Esophagus muscularis mucosa (tissue), 4 donors: Measurements from ENCODE around the gene NFAT5. TPM values are rescaled to one million over a fixed set of nuclear protein-coding genes. Genes with fewer than 3 reads are reported as not detected.
A peak's percentile ranks its signal among the peaks of the same experiment; 100 is the strongest.
"Not testable (repeated sequence)": the region's sequence is repeated elsewhere in the genome, so short reads cannot be mapped to it uniquely, and the experiment has no call there.

ENCODE experiments used
- DNase-seq: peaks from one replicate; pipeline ENCODE4 v3.0.0-alpha.2; 2017; ENCODE audit errors: extremely low spot score
- H3K27ac ChIP-seq, 4 donors: fragments of 200-600 bp; sonication (generic); replicated peaks in 1 of 4; 1 replicate in 3 of 4; 2 replicates in 1 of 4; pipeline ENCODE4 v1.5.1; 2016 to 2019; ENCODE audit warnings: mild to moderate bottlenecking in 1 of 4
- H3K27me3 ChIP-seq, 4 donors: fragments of 200-600 bp; sonication (generic); one replicate each; pipeline versions ENCODE4 v1.5.1 to v1.6.0; 2016 to 2019
- H3K36me3 ChIP-seq, 4 donors: fragments of 200-600 bp; sonication (generic); one replicate each; pipeline ENCODE4 v1.5.1; 2016 to 2019
- H3K4me1 ChIP-seq, 4 donors: fragments of 200-600 bp; sonication (generic); one replicate each; pipeline ENCODE4 v1.5.1; 2016 to 2019
- H3K4me3 ChIP-seq, 4 donors: fragments of 200-600 bp; sonication (generic); 1 replicate in 2 of 4; 2 replicates in 2 of 4; pipeline ENCODE4 v1.5.1; 2016 to 2019; ENCODE audit warnings: mild to moderate bottlenecking in 4 of 4, moderate library complexity in 1 of 4
- H3K9me3 ChIP-seq, 4 donors: fragments of 200-600 bp; sonication (generic); 1 replicate in 3 of 4; 2 replicates in 1 of 4; pipeline ENCODE4 v1.5.1; 2016 to 2019
- EP300 ChIP-seq: sonication (generic); formaldehyde crosslinking; IDR thresholded peaks from one replicate; pipeline ENCODE4 v1.6.1; 2017; ENCODE audit warnings: antibody characterized with exemption
- POLR2A ChIP-seq: fragments of 450-650 bp; IDR thresholded peaks from one replicate; pipeline ENCODE4 v1.6.1; 2017; ENCODE audit warnings: antibody characterized with exemption, moderate library complexity, mild to moderate bottlenecking, low read depth
- POLR2AphosphoS5 ChIP-seq, 2 donors: sonication (generic); formaldehyde crosslinking; IDR thresholded peaks; one replicate each; pipeline ENCODE4 v1.6.1; 2017; ENCODE audit warnings: antibody characterized with exemption in 2 of 2
- WGBS: methylation state at CpG from one replicate; pipeline ENCODE4 v1.1.5; 2018; 5-methylcytosine and 5-hydroxymethylcytosine counted together
- intact Hi-C: fragments of 100-400 bp; cut with DNase I; formaldehyde crosslinking; loops from one replicate; pipeline ENCODE4 v1.15.1; 2023
- total RNA-seq, 4 donors: library from RNA; depleted of rRNA; stranded (reverse); fragments of >200 nt; gene quantifications; one replicate each; pipeline versions ENCODE4 v1.1.0 to v1.2.1, GENCODE V29; 2016
- TF ChIP-seq, protein P1 (sequence below), 3 experiments: fragments of 200-600 bp in 2 of 3; fragments of 450-650 bp in 1 of 3; sonication (generic) in 2 of 3; IDR thresholded peaks; one replicate each; pipeline ENCODE4 v1.5.1; 2017 to 2019; ENCODE audit warnings: antibody characterized with exemption in 3 of 3, mild to moderate bottlenecking in 2 of 3, moderate library complexity in 1 of 3

NFAT5 gene
- total RNA-seq, 4 donors from 2014 or later = 47.1 to 68.4 (median 59.6) TPM

DNA sequence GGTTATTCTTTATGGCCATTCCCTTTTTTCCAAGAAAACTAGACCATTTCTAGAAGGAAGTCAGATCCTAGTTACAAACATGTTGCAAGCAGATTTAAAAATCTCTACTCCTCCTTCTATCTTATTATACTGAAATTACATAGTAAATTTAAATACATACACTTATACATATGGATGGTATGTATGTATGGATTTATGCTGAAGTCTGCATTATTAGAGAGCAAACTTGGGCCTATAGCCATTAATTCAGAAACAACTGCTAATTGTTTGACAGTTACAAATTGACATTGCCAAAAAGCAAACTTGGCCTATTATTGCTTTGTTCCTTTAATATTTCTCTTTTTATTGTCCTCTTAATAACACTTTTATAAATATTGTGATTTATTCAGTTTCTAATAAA lies 67.1 kb downstream of the NFAT5 start:
- DNase-seq = no peak
- H3K36me3 ChIP-seq = peaks cover 10 to 44% (median 33%) of the 10 kb centered on the region in 4 donors
- no peak overlapping the region for H3K4me3 ChIP-seq
- intact Hi-C loops = no loop called here
- peaks cover 0 to 3% (median 0%) of the 10 kb centered on the region in 4 donors for H3K9me3 ChIP-seq
- no peak overlapping the region for H3K27ac ChIP-seq
- H3K27me3 ChIP-seq = no peaks in the 10 kb centered on the region
- H3K4me1 ChIP-seq = peaks cover 0 to 19% (median 15%) of the 10 kb centered on the region in 4 donors
- TF ChIP-seq, protein P1, sequence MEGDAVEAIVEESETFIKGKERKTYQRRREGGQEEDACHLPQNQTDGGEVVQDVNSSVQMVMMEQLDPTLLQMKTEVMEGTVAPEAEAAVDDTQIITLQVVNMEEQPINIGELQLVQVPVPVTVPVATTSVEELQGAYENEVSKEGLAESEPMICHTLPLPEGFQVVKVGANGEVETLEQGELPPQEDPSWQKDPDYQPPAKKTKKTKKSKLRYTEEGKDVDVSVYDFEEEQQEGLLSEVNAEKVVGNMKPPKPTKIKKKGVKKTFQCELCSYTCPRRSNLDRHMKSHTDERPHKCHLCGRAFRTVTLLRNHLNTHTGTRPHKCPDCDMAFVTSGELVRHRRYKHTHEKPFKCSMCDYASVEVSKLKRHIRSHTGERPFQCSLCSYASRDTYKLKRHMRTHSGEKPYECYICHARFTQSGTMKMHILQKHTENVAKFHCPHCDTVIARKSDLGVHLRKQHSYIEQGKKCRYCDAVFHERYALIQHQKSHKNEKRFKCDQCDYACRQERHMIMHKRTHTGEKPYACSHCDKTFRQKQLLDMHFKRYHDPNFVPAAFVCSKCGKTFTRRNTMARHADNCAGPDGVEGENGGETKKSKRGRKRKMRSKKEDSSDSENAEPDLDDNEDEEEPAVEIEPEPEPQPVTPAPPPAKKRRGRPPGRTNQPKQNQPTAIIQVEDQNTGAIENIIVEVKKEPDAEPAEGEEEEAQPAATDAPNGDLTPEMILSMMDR (IDR thresholded peaks at IDR 0.05) = no peak
- TF ChIP-seq POLR2A (no peak), EP300 (no peak), POLR2AphosphoS5 (IDR thresholded peaks at IDR 0.05) (no peak)

DNA sequence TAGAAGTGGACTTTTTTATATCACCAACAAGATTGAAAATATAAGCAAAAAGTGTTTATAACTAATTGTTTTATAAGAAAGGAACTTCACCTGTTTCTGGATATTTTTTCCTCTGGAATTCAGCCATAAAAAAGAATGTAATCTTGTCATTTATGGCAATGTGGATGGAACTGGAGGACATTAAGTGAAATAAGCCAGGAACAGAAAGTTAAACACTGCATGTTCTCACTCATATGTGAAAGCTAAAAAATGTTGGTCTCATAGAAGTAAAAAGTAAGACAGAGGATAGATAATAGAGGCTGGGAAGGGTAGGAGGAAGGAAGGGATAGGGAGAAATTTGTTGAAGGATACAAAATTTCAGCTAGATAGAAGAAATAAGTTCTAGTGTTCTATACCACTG lies 67.6 kb downstream of the NFAT5 start:
- no peak overlapping the region for H3K4me3 ChIP-seq
- TF ChIP-seq POLR2AphosphoS5 (IDR thresholded peaks at IDR 0.05) (no peak), POLR2A (no peak), EP300 (no peak)
- TF ChIP-seq, protein P1 (IDR thresholded peaks at IDR 0.05) = no peak
- H3K36me3 ChIP-seq = peaks cover 10 to 46% (median 35%) of the 10 kb centered on the region in 4 donors
- no peaks in the 10 kb centered on the region for H3K27me3 ChIP-seq
- H3K4me1 ChIP-seq = peaks cover 0 to 19% (median 15%) of the 10 kb centered on the region in 4 donors
- intact Hi-C loops = no loop called here
- peak overlapping the region in 1 of 4 donors; percentile 12 for H3K27ac ChIP-seq
- DNase-seq = no peak
- H3K9me3 ChIP-seq = peaks cover 0 to 3% (median 0%) of the 10 kb centered on the region in 4 donors

DNA sequence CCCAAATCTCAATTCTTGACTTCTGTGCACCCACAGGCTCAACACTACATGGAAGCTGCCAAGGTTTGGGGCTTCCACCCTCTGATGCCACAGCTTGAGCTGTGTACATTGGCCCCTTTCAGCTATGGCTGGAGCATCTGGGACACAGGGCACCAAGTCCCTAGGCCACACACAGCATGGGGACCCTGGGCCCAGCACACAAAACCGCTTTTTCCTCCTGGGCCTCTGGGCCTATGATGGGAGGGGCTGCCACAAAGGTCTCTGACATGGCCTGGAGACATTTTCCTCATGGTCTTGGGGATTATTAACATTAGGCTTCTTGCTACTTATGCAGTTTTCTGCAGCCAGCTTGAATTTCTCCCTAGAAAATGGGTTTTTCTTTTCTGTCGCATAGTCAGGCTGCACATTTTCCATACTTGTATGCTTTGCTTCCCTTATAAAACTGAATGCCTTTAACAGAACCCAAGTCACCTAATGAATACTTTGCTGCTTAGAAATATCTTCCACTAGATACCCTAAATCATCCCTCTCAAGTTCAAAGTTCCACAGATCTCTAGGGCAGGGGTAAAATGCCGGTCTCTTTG lies 70.9 kb downstream of the NFAT5 start:
- H3K27me3 ChIP-seq, H3K4me3 ChIP-seq, H3K9me3 ChIP-seq, DNase-seq, H3K27ac ChIP-seq, intact Hi-C loops: not testable (repeated sequence)
- WGBS = 100% methylated on average over 3 of the region's 3 CpGs
- peaks cover 0 to 22% (median 17%) of the 10 kb centered on the region in 4 donors for H3K4me1 ChIP-seq
- H3K36me3 ChIP-seq = peaks cover 10 to 30% (median 25%) of the 10 kb centered on the region in 4 donors

DNA sequence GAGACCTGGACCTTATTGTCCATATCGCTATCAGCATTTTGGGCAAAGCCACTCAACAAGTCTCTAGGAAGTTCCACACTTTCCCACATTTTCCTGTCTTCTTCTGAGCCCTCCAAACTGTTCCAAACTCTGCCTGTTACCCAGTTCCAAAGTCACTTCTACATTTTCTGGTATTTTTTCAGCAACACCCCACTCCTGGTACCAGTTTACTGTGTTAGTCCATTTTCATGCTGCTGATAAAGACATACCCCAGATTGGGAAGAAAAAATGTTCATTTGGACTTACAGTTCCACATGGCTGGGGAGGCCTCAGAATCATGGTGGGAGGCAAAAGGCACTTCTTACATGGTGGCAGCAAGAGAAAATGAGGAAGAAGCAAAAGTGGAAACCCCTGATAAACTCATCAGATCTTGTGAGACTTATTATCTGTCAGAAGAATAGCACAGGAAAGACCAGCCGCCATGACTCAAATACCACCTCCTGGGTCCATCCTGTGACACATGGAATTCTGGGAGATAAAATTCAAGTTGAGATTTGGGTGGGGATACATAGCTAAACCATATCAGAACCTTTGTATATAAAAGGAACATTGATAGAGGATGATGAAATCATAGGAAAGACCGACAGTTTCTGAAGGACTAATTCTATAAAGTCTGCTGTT lies 71.6 kb downstream of the NFAT5 start:
- H3K27ac ChIP-seq, H3K9me3 ChIP-seq, H3K4me3 ChIP-seq, intact Hi-C loops, DNase-seq, H3K27me3 ChIP-seq: not testable (repeated sequence)
- 98% methylated on average over 3 of the region's 3 CpGs for WGBS
- peaks cover 0 to 26% (median 17%) of the 10 kb centered on the region in 4 donors for H3K4me1 ChIP-seq
- H3K36me3 ChIP-seq = peaks cover 10 to 30% (median 25%) of the 10 kb centered on the region in 4 donors

DNA sequence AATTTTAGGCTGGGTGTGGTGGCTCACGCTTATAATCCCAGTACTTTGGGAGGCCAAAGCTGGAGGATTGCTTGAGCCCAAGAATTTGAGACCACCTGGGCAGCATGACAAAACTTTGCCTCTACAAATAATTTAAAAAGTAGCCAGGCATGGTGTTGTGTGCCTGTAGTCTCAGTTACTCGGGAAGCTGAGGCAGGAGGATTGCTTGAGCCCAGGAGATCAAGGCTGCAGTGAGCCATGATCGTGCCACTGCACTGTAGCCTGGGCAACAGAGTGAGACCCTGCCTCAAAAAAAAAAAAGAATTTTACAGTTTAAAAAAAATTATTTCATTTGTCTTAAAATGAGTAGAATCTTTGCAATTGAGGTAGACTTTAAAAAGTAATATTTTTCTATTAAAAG lies 78.2 kb downstream of the NFAT5 start:
- peaks cover 0 to 18% (median 12%) of the 10 kb centered on the region in 4 donors for H3K4me1 ChIP-seq
- H3K36me3 ChIP-seq = peaks cover 13 to 22% (median 18%) of the 10 kb centered on the region in 4 donors
- DNase-seq, H3K27me3 ChIP-seq, H3K27ac ChIP-seq, intact Hi-C loops, H3K4me3 ChIP-seq, H3K9me3 ChIP-seq: not testable (repeated sequence)
- 96% methylated on average over 3 of the region's 3 CpGs for WGBS

DNA sequence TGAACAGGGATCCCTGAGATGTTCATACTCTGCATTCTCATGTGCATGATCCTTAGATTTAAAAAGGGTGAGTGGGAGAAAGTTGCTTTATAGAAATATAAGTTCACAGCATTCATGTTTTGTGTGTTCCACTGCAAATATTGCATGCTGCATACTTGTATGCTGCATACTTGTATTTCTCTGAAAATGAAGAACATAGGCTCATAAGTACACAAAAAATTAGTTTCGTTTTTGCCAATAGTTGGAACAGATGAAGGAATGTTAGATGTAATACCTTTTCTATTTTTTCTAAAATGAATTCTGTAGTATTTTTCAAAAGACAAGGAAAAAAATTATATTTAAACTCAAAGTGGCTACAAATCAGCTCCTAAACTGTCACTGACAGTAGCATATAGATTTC lies 79.0 kb downstream of the NFAT5 start:
- Histone ChIP-seq H3K27ac (no peak overlapping the region), H3K36me3 (peaks cover 13 to 29% (median 19%) of the 10 kb centered on the region in 4 donors), H3K4me1 (peaks cover 0 to 16% (median 11%) of the 10 kb centered on the region in 4 donors), H3K4me3 (no peak overlapping the region), H3K27me3 (no peaks in the 10 kb centered on the region), H3K9me3 (no peaks in the 10 kb centered on the region)
- intact Hi-C loops = no loop called here
- DNase-seq = no peak
- WGBS = 36% methylated on average over 1 of the region's 1 CpG
- TF ChIP-seq POLR2AphosphoS5 (IDR thresholded peaks at IDR 0.05) (no peak), POLR2A (no peak), EP300 (no peak)
- TF ChIP-seq, protein P1 (IDR thresholded peaks at IDR 0.05) = no peak
